NCI-H774 (cell line): ENCODE results near the gene CD4.
"Not testable (repeated sequence)": the region's sequence is repeated elsewhere in the genome, so short reads cannot be mapped to it uniquely, and the experiment has no call there.

ENCODE experiments used
- DNase-seq: peaks from one replicate; lab custom pipeline; 2025; lab: John Stamatoyannopoulos, UW

Gene CD4

GRCh38 chr12:6847676-6848075, 58.3 kb downstream of the CD4 start:
- DNase-seq: no peak

DNA sequence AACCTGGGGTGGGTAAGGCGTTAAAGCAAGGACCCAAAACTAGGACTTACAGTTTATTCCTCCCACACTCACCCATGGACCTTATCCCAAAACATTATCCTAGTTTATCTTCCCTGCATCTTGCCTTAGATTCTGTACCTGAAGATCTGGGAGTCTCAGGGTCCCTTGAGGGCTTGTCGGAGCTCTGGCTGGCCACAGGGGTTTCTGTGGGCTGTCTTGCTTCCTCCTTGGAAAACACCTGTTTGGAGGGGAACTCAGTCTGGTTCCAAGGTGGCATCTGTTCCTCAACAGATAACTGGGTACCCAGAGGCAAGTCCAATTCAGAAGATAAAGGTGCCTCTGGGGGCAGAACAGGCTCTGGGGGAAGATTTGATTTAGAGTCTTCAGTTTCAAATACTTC, 60.1 kb downstream of the CD4 start:
- DNase-seq: no peak

DNA sequence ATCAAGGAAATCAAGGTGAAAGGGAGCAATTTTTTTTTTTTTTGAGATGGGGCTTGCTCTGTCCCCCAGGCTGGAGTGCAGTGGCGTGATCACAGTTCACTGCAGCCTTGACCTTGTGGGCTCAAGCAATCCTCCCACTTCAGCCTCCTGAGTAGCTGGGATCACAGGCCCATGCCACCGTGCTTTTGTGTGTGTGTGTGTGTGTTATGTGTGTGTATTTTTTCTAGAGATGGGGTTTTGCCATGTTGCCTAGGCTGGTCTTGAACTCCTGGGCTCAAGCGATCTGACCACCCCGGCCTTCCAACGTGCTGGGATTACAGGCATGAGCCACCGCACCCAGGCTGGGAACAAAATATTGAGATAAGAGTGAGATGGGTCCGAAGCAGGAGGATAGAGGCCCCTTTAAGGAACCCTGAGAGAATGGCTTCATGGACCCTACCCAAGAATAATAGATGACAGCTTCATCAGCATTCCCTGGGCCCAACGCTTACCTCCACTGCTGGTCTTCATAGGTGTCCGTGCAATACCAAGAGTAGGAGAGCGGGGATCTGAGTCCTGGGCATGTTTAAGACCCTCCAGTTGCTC, 60.7 kb downstream of the CD4 start:
- DNase-seq: no peak

GRCh38 chr12:6850796-6851152, 61.4 kb downstream of the CD4 start:
- DNase-seq: no peak

- DNase-seq: peak; percentile 99
Observed at GRCh38 chr12:6851153-6851920, 62.0 kb downstream of the CD4 start, which contains the start of gene CDCA3. TSS of gene CDCA3 (minus strand) at chr12:6851286. CDS start at chr12:6850952, 334 bp downstream.

GRCh38 chr12:6851921-6852650, 62.8 kb downstream of the CD4 start, which contains the start of gene USP5:
TSS of gene USP5 (plus strand) at chr12:6852150. CDS start at chr12:6852180, 30 bp downstream.
- peak; percentile 100 for DNase-seq

DNA sequence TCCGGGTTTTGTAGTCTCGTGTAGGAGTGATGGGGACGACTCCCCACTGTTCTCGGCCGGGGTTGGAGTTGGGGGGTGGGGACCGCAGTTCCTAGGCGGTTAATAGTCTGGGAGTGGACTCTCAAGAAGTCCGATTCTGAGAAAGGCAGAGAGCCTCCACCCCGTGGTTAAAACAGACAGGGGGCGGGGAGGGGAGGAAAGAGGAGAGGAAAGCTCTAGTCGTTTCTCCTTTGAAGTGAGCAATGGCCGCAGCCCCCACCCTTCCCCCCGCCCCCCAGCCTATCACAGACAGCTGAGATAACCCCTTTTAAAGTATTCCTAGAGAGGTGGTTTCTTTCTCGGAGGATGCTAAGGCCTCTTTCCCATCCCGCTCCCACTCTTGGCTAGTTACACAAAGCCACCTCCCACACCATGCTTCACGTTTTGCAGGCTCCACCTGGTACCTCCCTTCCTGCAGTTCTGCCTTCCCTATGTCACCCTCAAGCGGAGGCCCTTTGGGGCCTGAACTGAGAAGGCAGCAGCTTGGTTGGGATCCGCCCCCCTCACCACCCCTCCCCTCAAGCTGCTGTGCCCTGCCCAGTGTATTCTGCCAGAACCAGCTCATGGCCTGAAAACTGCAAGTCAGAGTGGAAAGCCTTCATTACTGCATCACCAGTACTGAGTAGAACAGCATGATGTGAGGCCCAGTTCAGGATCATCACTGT, 63.5 kb downstream of the CD4 start:
- peak; percentile 32 for DNase-seq

DNA sequence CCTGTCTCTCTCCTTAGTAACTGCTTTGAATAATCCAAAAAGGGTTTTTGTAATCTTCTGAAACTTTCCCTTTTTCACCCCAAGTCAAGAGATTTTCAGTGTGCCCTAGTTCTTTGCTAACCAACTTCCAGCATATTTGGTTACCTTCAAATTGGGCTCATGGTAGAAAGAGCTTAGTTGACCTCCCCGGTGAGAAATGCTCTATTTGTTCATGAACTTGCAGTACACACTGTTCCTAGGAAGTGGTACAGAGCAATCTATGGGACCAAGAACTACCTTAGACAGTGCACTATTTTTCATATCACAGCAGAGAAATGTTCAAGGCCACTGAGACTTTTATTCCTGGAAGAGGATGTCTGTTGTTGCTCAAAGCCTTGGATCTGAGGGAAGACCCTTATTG, 64.3 kb downstream of the CD4 start:
- no peak for DNase-seq

- no peak for DNase-seq
Observed at GRCh38 chr12:6854036-6854435, 64.7 kb downstream of the CD4 start.

DNA sequence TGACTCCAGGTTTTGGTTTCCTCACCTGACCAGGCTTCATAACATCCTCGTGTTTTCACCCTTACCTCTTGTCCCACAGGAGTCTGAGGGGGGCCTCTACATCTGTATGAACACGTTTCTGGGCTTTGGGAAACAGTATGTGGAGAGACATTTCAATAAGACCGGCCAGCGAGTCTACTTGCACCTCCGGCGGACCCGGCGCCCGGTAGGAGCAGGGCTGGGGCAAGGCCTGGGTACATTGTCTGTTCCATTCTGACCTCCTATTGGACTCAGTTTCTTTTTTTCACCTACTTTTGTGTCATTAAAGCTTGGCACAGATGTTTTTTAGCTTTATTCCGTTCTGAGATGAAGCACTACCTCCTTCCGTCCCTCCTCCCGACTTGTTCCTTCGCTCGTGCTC, 66.0 kb downstream of the CD4 start:
- DNase-seq: no peak

DNA sequence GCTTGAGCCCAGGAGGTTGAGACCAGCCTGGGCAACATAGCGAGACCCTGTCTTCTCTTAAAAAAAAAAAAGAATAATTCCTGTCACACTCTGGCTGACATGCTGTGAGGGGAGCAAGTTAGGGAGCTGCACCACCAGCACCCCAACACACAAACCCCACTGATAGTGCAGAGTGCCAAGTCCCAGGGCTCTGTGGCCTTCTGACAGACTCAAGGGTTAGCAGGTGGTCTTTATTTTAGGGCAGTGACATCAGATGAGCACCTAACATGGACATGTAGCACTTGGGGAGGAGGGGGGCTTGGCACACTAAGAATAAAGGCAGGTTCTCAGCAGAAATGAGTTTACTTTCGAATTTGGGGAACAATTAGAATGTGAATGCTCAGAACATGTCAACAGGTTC, 69.5 kb downstream of the CD4 start:
- DNase-seq: no peak

DNA sequence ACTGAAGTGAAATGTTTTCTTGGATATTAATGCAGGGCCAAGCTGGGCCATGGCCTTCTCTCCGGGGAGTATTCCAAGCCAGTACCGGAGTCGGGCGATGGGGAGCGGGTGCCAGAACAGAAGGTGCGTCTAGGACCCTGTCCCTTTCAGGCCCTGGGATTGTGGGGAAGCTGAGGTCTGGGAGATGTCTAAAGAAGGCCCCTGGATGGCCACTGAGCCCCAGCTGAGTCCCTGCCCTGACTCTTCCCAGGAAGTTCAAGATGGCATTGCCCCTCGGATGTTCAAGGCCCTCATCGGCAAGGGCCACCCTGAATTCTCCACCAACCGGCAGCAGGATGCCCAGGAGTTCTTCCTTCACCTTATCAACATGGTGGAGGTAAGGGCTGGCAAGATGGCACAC, 70.8 kb downstream of the CD4 start:
- no peak for DNase-seq

DNA sequence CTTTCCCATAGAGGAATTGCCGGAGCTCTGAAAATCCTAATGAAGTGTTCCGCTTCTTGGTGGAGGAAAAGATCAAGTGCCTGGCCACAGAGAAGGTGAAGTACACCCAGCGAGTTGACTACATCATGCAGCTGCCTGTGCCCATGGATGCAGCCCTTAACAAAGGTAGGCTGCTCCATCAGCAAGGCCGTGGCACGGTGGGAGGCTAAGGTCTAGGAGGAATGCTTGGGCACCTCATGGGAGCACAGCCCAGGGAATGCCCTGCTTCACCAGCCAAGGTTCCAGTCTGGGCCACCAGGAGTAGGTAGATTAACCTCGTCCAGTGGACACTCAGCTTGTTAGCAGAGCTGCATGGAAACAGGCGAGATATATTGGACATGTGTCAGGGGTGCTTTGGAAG, 71.6 kb downstream of the CD4 start:
- DNase-seq: no peak

DNA sequence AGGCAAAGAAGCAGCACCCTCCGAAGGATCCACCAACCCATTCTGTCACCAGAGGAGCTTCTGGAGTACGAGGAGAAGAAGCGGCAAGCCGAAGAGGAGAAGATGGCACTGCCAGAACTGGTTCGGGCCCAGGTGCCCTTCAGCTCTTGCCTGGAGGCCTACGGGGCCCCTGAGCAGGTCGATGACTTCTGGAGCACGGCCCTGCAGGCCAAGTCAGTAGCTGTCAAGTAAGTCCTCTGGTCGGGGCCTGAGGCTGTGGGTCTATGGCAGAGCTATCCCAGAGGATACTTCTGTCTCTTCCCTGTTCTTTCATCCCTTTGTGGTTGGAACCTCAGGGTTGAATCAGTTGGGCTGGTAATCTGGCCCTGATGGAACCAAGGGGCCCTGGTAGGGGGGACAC, 72.1 kb downstream of the CD4 start:
- no peak for DNase-seq

- DNase-seq: no peak
Observed at GRCh38 chr12:6863033-6863432, 73.7 kb downstream of the CD4 start.

DNA sequence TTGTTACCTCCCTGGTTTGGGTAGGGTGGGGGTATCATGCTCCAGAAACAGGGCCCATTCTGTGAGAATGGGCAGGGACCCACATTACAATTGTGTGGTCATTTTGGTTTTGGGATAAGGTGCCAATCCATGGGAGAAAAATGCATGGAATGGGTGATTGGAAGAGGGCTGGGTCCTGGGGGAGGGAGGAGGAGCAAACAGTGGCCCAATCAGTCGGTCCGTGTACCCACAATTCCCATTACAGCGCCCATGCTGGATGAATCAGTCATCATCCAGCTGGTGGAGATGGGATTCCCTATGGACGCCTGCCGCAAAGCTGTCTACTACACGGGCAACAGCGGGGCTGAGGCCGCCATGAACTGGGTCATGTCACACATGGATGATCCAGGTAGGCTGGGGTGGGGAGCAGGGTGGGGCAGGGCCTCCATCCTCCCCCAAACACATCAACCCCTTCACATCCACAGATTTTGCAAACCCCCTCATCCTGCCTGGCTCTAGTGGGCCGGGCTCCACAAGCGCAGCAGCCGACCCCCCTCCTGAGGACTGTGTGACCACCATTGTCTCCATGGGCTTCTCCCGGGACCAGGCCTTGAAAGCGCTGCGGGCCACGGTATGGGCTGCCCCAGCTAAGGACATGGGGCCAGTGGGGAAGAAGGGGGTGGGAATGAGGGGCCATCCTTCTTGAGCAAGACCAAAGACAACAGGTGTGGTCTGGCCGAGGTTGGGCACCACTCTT, 74.4 kb downstream of the CD4 start:
- no peak for DNase-seq

DNA sequence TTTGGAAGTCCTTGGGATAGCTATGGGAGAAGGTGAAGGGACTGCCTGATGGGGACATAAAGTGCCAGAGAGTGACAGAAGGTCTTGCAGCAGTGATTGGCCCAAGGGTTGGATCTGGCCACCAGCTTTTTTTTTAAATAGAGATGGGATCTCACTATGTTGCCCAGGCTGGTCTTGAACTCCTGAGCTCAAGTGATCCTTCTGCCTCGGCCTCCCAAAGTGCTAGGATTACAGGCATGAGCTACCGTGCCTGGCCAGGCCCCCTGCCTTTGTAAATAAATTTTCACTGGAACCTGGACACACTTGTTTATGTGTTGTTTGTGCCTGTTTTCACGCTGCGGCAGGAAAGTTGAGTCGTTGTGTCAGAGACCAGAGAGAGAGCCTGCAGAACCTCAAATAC, 76.0 kb downstream of the CD4 start:
- not testable (repeated sequence) for DNase-seq

DNA sequence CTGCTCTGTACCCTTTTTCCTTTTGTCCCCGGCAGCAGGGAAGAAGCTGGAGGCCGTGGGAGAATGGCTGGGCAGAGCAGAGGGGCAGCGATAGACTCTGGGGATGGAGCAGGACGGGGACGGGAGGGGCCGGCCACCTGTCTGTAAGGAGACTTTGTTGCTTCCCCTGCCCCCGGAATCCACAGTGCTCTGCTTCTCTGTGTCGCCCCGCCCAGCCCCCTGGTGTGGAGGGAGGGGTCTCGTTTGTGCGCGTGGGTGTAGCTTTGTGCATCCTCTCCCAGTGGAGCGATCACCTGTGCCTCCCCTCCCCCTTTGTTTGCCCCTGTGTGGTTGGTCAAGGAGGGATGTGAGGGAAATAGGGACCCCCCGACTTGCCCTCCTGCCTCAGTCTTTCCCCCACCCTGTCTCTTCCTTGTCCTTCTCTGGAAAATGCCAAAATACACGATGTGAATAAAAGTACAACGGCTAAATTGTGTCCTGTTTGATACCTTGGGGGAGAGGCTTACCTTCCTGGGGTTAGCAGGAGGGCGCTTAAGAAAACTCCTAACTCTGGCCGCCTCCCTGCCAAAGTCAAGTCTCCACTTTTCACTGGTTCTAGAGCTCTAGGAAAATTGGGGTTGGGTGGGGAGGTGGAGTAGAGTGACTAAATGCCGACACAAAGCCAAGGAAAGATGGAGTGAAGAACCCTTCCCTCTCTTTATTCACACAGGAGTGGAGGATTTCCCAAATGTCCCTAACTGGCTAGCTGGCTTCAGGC, 77.0 kb downstream of the CD4 start:
- DNase-seq: no peak

DNA sequence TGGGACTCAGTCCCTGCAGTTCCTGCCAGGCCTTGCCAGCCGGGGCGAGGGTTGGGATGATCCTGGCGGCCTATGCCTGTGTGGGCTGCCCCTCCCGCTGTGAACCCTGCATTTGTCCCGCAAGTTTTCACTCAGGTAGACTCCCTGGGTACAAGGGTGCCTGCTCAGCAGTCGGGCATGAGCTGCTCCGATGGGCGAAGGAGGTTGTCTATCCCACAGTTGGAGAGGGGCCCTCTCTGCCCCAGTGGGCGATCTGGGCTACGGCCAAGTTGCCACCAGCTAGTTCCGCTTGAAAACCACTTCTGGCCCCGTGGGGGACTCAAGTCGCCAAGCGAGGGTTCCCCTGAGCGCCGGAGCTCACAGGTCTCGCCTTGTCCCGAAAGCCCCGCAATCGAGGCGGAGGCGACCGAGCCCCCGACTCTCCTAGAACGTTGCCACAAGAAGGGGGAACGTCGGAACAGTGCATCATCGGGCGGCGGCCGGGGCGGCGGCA, 77.6 kb downstream of the CD4 start:
- DNase-seq: peak; percentile 48

GRCh38 chr12:6867413-6868210, 78.3 kb downstream of the CD4 start, which contains the start of gene TPI1:
TSS of gene TPI1 (plus strand) at chr12:6867531. CDS start at chr12:6867567, 36 bp downstream.
- DNase-seq: peak; percentile 77
